ENCODE results near the gene TIMP3. TPM values are rescaled to one million over a fixed set of nuclear protein-coding genes. Genes with fewer than 3 reads are reported as not detected.

The TIMP3 gene
- total RNA-seq, 1 experiment from 2014 or later: 3.3 TPM

DNA sequence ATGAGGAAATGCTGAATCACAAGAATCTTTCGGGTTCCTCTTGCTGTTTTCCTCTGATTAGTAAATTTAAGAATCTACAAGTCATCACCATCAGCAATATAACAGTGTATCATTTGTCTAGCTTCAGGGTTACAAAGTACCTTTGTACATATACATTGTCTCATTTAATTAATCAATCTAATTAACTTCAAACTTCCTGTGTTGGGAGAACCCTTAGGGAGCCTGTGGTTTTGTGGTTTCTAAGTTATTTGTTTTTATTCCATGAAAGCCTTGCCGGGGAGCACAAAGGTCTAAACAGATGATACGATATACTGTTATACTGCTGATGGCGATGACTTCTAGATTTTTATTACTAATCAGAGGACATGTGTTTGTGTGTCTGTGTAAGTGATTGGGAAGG is 41.0 kb downstream of the TIMP3 start (continued):
- TF ChIP-seq, protein P1, sequence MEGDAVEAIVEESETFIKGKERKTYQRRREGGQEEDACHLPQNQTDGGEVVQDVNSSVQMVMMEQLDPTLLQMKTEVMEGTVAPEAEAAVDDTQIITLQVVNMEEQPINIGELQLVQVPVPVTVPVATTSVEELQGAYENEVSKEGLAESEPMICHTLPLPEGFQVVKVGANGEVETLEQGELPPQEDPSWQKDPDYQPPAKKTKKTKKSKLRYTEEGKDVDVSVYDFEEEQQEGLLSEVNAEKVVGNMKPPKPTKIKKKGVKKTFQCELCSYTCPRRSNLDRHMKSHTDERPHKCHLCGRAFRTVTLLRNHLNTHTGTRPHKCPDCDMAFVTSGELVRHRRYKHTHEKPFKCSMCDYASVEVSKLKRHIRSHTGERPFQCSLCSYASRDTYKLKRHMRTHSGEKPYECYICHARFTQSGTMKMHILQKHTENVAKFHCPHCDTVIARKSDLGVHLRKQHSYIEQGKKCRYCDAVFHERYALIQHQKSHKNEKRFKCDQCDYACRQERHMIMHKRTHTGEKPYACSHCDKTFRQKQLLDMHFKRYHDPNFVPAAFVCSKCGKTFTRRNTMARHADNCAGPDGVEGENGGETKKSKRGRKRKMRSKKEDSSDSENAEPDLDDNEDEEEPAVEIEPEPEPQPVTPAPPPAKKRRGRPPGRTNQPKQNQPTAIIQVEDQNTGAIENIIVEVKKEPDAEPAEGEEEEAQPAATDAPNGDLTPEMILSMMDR (IDR thresholded peaks at IDR 0.05): no peak
- TF ChIP-seq, protein P2, sequence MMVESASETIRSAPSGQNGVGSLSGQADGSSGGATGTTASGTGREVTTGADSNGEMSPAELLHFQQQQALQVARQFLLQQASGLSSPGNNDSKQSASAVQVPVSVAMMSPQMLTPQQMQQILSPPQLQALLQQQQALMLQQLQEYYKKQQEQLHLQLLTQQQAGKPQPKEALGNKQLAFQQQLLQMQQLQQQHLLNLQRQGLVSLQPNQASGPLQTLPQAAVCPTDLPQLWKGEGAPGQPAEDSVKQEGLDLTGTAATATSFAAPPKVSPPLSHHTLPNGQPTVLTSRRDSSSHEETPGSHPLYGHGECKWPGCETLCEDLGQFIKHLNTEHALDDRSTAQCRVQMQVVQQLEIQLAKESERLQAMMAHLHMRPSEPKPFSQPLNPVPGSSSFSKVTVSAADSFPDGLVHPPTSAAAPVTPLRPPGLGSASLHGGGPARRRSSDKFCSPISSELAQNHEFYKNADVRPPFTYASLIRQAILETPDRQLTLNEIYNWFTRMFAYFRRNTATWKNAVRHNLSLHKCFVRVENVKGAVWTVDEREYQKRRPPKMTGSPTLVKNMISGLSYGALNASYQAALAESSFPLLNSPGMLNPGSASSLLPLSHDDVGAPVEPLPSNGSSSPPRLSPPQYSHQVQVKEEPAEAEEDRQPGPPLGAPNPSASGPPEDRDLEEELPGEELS (CRISPR knock-in tag; IDR thresholded peaks at IDR 0.05): no peak
- TF ChIP-seq SOX15 (CRISPR knock-in tag; IDR thresholded peaks at IDR 0.05): no peak
- TF ChIP-seq, protein P3, sequence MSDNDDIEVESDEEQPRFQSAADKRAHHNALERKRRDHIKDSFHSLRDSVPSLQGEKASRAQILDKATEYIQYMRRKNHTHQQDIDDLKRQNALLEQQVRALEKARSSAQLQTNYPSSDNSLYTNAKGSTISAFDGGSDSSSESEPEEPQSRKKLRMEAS (CRISPR knock-in tag; IDR thresholded peaks at IDR 0.05): no peak
- TF ChIP-seq ZNF396 (CRISPR knock-in tag; IDR thresholded peaks at IDR 0.05; ENCODE audit: borderline replicate concordance): no peak
- no peak for TF ChIP-seq ATF1 (CRISPR knock-in tag; IDR thresholded peaks at IDR 0.05)
- no peak for TF ChIP-seq ZBTB21 (CRISPR knock-in tag; IDR thresholded peaks at IDR 0.05; ENCODE audit: borderline replicate concordance)
- no peak for TF ChIP-seq ESRRA (CRISPR knock-in tag; IDR thresholded peaks at IDR 0.05; ENCODE audit: borderline replicate concordance)
- TF ChIP-seq ZNF317 (CRISPR knock-in tag; IDR thresholded peaks at IDR 0.05; ENCODE audit: borderline replicate concordance, low read depth): no peak
- no peak for TF ChIP-seq NR3C1 (CRISPR knock-in tag; conservative IDR thresholded peaks at IDR 0.05; ENCODE audit: low read depth)
- no peak for TF ChIP-seq ELF4 (CRISPR knock-in tag; IDR thresholded peaks at IDR 0.05; ENCODE audit: low read depth)

DNA sequence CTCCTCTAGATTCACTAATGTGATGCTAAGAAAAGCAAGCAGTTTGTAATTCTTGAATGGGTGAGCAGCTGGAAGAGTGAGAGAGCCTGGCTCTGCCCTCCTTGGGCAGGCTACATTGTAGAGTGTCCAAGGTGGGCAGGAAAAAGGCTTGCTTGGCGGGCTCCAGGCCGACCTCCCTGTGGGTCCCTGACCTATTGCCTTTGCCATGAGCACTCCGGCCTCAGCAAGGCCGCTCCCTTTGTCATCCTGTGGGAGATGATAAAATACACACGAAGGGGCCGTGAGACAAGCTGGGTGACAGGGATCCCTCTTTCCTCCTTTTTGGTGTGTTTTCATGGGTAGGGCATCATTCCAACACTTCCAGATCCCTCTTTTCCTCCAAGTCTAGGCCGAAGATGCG is 41.8 kb downstream of the TIMP3 start:
- Mint-ChIP-seq H3K4me3 (no peak overlapping the region), H3K36me3 (no peaks in the 10 kb centered on the region), H3K27ac (no peak overlapping the region), H3K9me3 (no peaks in the 10 kb centered on the region), H3K4me1 (peaks cover 8% of the 10 kb centered on the region; the same call in 1 of the 2 replicates), H3K27me3 (ENCODE audit: low read depth) (no peaks in the 10 kb centered on the region)
- ATAC-seq (no peak), DNase-seq (ENCODE audit: low spot score) (no peak)
- ChIA-PET CTCF (no interaction called here), POLR2A (no interaction called here)
- TF ChIP-seq NR1H2 (CRISPR knock-in tag; IDR thresholded peaks at IDR 0.05) (no peak), ESRRA (CRISPR knock-in tag; IDR thresholded peaks at IDR 0.05; ENCODE audit: borderline replicate concordance) (no peak), ZNF416 (CRISPR knock-in tag; IDR thresholded peaks at IDR 0.05) (no peak), ZNF263 (CRISPR knock-in tag; IDR thresholded peaks at IDR 0.05; ENCODE audit: low read depth) (no peak), NFE2L1 (CRISPR knock-in tag; IDR thresholded peaks at IDR 0.05) (no peak), PRRX2 (CRISPR knock-in tag; IDR thresholded peaks at IDR 0.05) (no peak), TEAD4 (CRISPR knock-in tag; IDR thresholded peaks at IDR 0.05) (no peak), ZNF219 (CRISPR knock-in tag; IDR thresholded peaks at IDR 0.05; ENCODE audit: borderline replicate concordance) (no peak), MXD4 (CRISPR knock-in tag; IDR thresholded peaks at IDR 0.05; ENCODE audit: borderline replicate concordance) (no peak), ATF1 (CRISPR knock-in tag; IDR thresholded peaks at IDR 0.05) (no peak)
- TF ChIP-seq, protein P1 (IDR thresholded peaks at IDR 0.05): no peak
- TF ChIP-seq, protein P4, sequence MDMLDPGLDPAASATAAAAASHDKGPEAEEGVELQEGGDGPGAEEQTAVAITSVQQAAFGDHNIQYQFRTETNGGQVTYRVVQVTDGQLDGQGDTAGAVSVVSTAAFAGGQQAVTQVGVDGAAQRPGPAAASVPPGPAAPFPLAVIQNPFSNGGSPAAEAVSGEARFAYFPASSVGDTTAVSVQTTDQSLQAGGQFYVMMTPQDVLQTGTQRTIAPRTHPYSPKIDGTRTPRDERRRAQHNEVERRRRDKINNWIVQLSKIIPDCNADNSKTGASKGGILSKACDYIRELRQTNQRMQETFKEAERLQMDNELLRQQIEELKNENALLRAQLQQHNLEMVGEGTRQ (CRISPR knock-in tag; IDR thresholded peaks at IDR 0.05): no peak
- TF ChIP-seq, protein P5, sequence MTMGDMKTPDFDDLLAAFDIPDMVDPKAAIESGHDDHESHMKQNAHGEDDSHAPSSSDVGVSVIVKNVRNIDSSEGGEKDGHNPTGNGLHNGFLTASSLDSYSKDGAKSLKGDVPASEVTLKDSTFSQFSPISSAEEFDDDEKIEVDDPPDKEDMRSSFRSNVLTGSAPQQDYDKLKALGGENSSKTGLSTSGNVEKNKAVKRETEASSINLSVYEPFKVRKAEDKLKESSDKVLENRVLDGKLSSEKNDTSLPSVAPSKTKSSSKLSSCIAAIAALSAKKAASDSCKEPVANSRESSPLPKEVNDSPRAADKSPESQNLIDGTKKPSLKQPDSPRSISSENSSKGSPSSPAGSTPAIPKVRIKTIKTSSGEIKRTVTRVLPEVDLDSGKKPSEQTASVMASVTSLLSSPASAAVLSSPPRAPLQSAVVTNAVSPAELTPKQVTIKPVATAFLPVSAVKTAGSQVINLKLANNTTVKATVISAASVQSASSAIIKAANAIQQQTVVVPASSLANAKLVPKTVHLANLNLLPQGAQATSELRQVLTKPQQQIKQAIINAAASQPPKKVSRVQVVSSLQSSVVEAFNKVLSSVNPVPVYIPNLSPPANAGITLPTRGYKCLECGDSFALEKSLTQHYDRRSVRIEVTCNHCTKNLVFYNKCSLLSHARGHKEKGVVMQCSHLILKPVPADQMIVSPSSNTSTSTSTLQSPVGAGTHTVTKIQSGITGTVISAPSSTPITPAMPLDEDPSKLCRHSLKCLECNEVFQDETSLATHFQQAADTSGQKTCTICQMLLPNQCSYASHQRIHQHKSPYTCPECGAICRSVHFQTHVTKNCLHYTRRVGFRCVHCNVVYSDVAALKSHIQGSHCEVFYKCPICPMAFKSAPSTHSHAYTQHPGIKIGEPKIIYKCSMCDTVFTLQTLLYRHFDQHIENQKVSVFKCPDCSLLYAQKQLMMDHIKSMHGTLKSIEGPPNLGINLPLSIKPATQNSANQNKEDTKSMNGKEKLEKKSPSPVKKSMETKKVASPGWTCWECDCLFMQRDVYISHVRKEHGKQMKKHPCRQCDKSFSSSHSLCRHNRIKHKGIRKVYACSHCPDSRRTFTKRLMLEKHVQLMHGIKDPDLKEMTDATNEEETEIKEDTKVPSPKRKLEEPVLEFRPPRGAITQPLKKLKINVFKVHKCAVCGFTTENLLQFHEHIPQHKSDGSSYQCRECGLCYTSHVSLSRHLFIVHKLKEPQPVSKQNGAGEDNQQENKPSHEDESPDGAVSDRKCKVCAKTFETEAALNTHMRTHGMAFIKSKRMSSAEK (CRISPR knock-in tag; IDR thresholded peaks at IDR 0.05; ENCODE audit: borderline replicate concordance): no peak
